22Rv1 (cell line): ENCODE data around the gene THRSP.

Experiments
- ZFX ChIP-seq: fragments of 450-650 bp; IDR thresholded peaks from 2 replicates; pipeline ENCODE4 v1.6.1; 2017; ENCODE audit warnings: antibody characterized with exemption, borderline replicate concordance
- TF ChIP-seq, protein P1 (sequence below): fragments of 450-650 bp; IDR thresholded peaks from 2 replicates; pipeline ENCODE4 v1.5.1; 2017; ENCODE audit warnings: mild to moderate bottlenecking

DNA sequence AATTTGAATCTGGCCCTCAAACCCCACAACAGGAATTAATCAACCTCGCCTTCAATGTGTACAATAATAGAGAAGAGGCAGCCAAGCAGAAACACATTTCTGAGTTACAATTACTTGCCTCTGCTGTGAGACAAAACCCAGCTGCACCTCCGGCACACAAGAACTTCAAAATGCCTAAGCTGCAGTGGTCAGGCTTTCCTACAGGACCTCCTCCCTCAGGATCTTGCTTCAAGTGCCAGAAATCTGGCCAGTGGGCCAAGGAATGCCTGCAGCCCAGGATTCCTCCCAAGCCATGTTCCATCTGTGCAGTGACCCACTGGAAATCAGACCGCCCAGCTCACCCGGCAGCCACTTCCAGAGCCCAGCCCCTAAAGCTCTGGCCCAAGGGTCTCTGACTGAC is 19.4 kb downstream of the THRSP start:
- TF ChIP-seq ZFX = no peak
- TF ChIP-seq, protein P1, sequence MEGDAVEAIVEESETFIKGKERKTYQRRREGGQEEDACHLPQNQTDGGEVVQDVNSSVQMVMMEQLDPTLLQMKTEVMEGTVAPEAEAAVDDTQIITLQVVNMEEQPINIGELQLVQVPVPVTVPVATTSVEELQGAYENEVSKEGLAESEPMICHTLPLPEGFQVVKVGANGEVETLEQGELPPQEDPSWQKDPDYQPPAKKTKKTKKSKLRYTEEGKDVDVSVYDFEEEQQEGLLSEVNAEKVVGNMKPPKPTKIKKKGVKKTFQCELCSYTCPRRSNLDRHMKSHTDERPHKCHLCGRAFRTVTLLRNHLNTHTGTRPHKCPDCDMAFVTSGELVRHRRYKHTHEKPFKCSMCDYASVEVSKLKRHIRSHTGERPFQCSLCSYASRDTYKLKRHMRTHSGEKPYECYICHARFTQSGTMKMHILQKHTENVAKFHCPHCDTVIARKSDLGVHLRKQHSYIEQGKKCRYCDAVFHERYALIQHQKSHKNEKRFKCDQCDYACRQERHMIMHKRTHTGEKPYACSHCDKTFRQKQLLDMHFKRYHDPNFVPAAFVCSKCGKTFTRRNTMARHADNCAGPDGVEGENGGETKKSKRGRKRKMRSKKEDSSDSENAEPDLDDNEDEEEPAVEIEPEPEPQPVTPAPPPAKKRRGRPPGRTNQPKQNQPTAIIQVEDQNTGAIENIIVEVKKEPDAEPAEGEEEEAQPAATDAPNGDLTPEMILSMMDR = no peak
